HG03097 (cell line): ENCODE data around the gene G6PC2.

Source experiments
- ATAC-seq: cut with Tn5 transposase; IDR thresholded peaks from one replicate; pipeline ENCODE4 v1.9.1; 2021; ENCODE audit not compliant: unreplicated experiment, low FRiP score

G6PC2 gene

GRCh38 chr2:168944065-168944464, 43.0 kb downstream of the G6PC2 start:
- no peak for ATAC-seq

GRCh38 chr2:168945508-168945907, 44.4 kb downstream of the G6PC2 start:
- no peak for ATAC-seq

GRCh38 chr2:168948621-168949212, 47.6 kb downstream of the G6PC2 start:
- no peak for ATAC-seq

GRCh38 chr2:168949324-168949723, 48.2 kb downstream of the G6PC2 start:
- ATAC-seq, result no peak

GRCh38 chr2:168951871-168952270, 50.8 kb downstream of the G6PC2 start:
- no peak for ATAC-seq

GRCh38 chr2:168952424-168952823, 51.3 kb downstream of the G6PC2 start:
- no peak for ATAC-seq

- ATAC-seq, result no peak
Observed at GRCh38 chr2:168954256-168954655, 53.2 kb downstream of the G6PC2 start.

GRCh38 chr2:168955321-168955720, 54.2 kb downstream of the G6PC2 start:
- no peak for ATAC-seq

- no peak for ATAC-seq
Observed at GRCh38 chr2:168956392-168956791, 55.3 kb downstream of the G6PC2 start.
